ENCODE results near the gene TLE5. TPM values are rescaled to one million over a fixed set of nuclear protein-coding genes. Genes with fewer than 3 reads are reported as not detected.
A peak's percentile ranks its signal among the peaks of the same experiment; 100 is the strongest.

The TLE5 gene
- total RNA-seq, 2 experiments from 2014 or later: 283 to 296 TPM

- peaks cover 2% of the 10 kb centered on the region for H3K4me1 Mint-ChIP-seq (ENCODE audit: low read depth)
- H3K36me3 Mint-ChIP-seq (ENCODE audit: low read depth): no peaks in the 10 kb centered on the region
- DNase-seq (no peak), ATAC-seq (no peak)
- no peaks in the 10 kb centered on the region for H3K27me3 Mint-ChIP-seq
- H3K4me3 Mint-ChIP-seq: no peak overlapping the region
- CTCF ChIA-PET: interaction anchor here (0.7 to 12.0 kb wide), 2 partner anchors 26 to 64 kb away, joined by 4 to 179 read pairs; no protein-coding TSS in a partner anchor
- POLR2A ChIA-PET: interaction anchor here (1.2 kb wide), 1 partner anchor 20 kb away, joined by 3 read pairs; no protein-coding TSS in a partner anchor
- no peaks in the 10 kb centered on the region for H3K9me3 Mint-ChIP-seq
- H3K27ac Mint-ChIP-seq: no peak overlapping the region
- intact Hi-C loops (cut with micrococcal nuclease): no loop called here
- TF ChIP-seq, protein P1, sequence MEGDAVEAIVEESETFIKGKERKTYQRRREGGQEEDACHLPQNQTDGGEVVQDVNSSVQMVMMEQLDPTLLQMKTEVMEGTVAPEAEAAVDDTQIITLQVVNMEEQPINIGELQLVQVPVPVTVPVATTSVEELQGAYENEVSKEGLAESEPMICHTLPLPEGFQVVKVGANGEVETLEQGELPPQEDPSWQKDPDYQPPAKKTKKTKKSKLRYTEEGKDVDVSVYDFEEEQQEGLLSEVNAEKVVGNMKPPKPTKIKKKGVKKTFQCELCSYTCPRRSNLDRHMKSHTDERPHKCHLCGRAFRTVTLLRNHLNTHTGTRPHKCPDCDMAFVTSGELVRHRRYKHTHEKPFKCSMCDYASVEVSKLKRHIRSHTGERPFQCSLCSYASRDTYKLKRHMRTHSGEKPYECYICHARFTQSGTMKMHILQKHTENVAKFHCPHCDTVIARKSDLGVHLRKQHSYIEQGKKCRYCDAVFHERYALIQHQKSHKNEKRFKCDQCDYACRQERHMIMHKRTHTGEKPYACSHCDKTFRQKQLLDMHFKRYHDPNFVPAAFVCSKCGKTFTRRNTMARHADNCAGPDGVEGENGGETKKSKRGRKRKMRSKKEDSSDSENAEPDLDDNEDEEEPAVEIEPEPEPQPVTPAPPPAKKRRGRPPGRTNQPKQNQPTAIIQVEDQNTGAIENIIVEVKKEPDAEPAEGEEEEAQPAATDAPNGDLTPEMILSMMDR (IDR thresholded peaks at IDR 0.05): no peak
These were observed 18.0 kb upstream of the TLE5 start for GRCh38 chr19:3080286-3080685.

DNA sequence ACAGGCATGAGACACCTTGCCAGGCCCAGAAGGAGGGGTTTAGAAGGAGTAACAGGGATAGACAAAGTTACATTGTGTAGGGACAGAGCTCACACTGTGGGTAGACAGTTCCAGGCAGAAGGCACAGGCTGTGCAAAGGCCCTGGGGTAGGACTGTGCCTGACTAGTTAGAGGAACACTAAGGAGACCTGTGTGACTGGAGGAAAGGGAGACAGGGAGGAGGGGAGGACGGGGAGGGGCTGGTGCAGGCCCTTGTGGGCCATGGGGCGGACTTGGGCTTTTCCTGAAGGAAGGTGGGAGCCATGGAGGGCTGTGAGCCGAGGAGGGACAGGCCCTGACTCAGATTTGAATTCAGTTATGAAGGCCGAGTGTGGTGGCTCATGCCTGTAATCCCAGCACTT lies 17.3 kb upstream of the TLE5 start:
- no peaks in the 10 kb centered on the region for H3K36me3 Mint-ChIP-seq (ENCODE audit: low read depth)
- DNase-seq (no peak), ATAC-seq (no peak)
- H3K9me3 Mint-ChIP-seq: no peaks in the 10 kb centered on the region
- intact Hi-C loops (cut with micrococcal nuclease): no loop called here
- ChIA-PET CTCF (interaction anchor here (12.0 kb wide), 1 partner anchor 26 kb away, joined by 179 read pairs; no protein-coding TSS in a partner anchor), POLR2A (no interaction called here)
- TF ChIP-seq, protein P1 (IDR thresholded peaks at IDR 0.05): no peak
- peaks cover 2% of the 10 kb centered on the region for H3K4me1 Mint-ChIP-seq (ENCODE audit: low read depth)
- no peak overlapping the region for H3K27ac Mint-ChIP-seq
- H3K27me3 Mint-ChIP-seq: no peaks in the 10 kb centered on the region
- H3K4me3 Mint-ChIP-seq: no peak overlapping the region

GRCh38 chr19:3075605-3076431 lies 13.5 kb upstream of the TLE5 start:
- intact Hi-C loops (cut with micrococcal nuclease): no loop called here
- CTCF ChIA-PET: interaction anchor here (0.6 to 12.0 kb wide), 43 partner anchors 8 to 229 kb away, joined by 3 to 179 read pairs (median 4); no protein-coding TSS in a partner anchor
- DNase-seq (peak; percentile 83), ATAC-seq (peak; percentile 94)
- H3K9me3 Mint-ChIP-seq: no peaks in the 10 kb centered on the region
- H3K27me3 Mint-ChIP-seq: no peaks in the 10 kb centered on the region
- H3K27ac Mint-ChIP-seq: no peak overlapping the region
- H3K4me3 Mint-ChIP-seq: no peak overlapping the region
- POLR2A ChIA-PET: no interaction called here
- H3K4me1 Mint-ChIP-seq (ENCODE audit: low read depth): peaks cover 2% of the 10 kb centered on the region
- TF ChIP-seq, protein P1 (IDR thresholded peaks at IDR 0.05): peak; percentile 86
- no peaks in the 10 kb centered on the region for H3K36me3 Mint-ChIP-seq (ENCODE audit: low read depth)

DNA sequence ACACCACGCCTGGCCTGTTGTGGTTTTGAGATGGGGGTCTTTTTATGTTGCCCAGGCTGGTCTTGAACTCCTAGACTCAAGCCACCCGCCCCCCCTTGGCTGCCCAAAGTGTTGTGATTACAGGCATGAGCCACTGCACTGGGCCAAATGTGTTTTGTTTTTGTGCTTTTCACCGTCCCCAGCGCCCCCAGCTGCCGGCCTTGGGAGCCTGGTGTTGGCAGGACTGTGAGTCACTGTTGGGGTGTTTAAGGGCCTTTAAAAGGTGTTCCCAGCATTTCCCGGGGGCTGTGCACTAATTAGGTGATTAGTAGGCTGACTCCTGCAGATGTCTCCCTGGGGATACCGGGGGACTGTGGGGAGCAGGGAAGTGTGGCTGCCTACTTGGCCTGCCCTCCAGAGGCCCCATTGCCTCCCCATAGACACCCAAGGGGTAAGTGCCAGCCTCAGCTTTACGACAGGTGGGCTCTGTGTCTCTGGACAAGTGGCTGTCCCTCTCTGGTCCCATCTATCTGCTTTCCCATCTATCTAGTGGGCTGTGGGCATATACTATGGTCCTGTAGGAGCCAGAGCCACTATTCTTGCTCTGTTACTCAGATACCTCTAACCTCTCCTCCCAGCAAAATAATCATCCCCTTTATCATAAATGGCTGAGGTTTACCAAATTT lies 11.8 kb upstream of the TLE5 start:
- intact Hi-C loops (cut with micrococcal nuclease): no loop called here
- DNase-seq (no peak), ATAC-seq (no peak)
- ChIA-PET POLR2A (interaction anchor here (0.6 kb wide), 1 partner anchor 107 kb away, joined by 3 read pairs; no protein-coding TSS in a partner anchor), CTCF (interaction anchor here (1.0 to 12.0 kb wide), 2 partner anchors 32 to 123 kb away, joined by 3 to 179 read pairs; no protein-coding TSS in a partner anchor)
- no peaks in the 10 kb centered on the region for H3K9me3 Mint-ChIP-seq
- no peaks in the 10 kb centered on the region for H3K27me3 Mint-ChIP-seq
- no peak overlapping the region for H3K4me3 Mint-ChIP-seq
- H3K4me1 Mint-ChIP-seq (ENCODE audit: low read depth): peaks cover 2% of the 10 kb centered on the region
- H3K27ac Mint-ChIP-seq: no peak overlapping the region
- TF ChIP-seq, protein P1 (IDR thresholded peaks at IDR 0.05): no peak
- H3K36me3 Mint-ChIP-seq (ENCODE audit: low read depth): no peaks in the 10 kb centered on the region

All from activated CD8-positive, alpha-beta T cell treated with anti-CD3 and anti-CD28 coated beads for 36 hours (primary cell).